Transverse colon (tissue), 4 donors: ENCODE results near the gene CDKAL1. TPM values are rescaled to one million over a fixed set of nuclear protein-coding genes. Genes with fewer than 3 reads are reported as not detected.

ENCODE experiments used
- DNase-seq: peaks from one replicate; pipeline ENCODE4 v3.0.0-alpha.2; 2019
- H3K27ac ChIP-seq, 4 donors: fragments of 200-600 bp; sonication (generic); 2 replicates each; pipeline ENCODE4 v1.5.1; 2016 to 2018; ENCODE audit warnings: inconsistent platforms in 4 of 4
- H3K27me3 ChIP-seq: fragments of 200-600 bp; sonication (generic); 2 replicates; pipeline ENCODE4 v1.5.1; 2017; ENCODE audit warnings: inconsistent platforms
- H3K36me3 ChIP-seq, 4 donors: fragments of 200-600 bp; sonication (generic); 2 replicates each; pipeline ENCODE4 v1.5.1; 2017 to 2019; ENCODE audit warnings: inconsistent platforms in 4 of 4
- H3K4me1 ChIP-seq, 4 donors: fragments of 200-600 bp; sonication (generic); 2 replicates each; pipeline ENCODE4 v1.5.1; 2017 to 2020; ENCODE audit warnings: inconsistent platforms in 4 of 4
- H3K4me3 ChIP-seq, 4 donors: fragments of 200-600 bp; sonication (generic); 1 replicate in 1 of 4; 2 replicates in 3 of 4; pipeline versions ENCODE4 v1.5.1 to v1.6.1; 2017 to 2019; ENCODE audit warnings: inconsistent platforms in 4 of 4
- H3K9me3 ChIP-seq, 2 donors: fragments of 200-600 bp; sonication (generic); 2 replicates each; pipeline ENCODE4 v1.5.1; 2017 to 2019; ENCODE audit warnings: inconsistent platforms in 2 of 2
- EP300 ChIP-seq: sonication (generic); formaldehyde crosslinking; IDR thresholded peaks from one replicate; pipeline ENCODE4 v1.6.1; 2017; ENCODE audit warnings: antibody characterized with exemption, low read depth
- POLR2A ChIP-seq: fragments of 450-650 bp; IDR thresholded peaks from one replicate; pipeline ENCODE4 v1.6.1; 2016; ENCODE audit warnings: antibody characterized with exemption, mild to moderate bottlenecking, moderate library complexity
- POLR2AphosphoS5 ChIP-seq, 3 donors: sonication (generic); formaldehyde crosslinking; IDR thresholded peaks; one replicate each; pipeline ENCODE4 v1.6.1; 2016; ENCODE audit warnings: antibody characterized with exemption in 3 of 3
- WGBS, 2 donors: methylation state at CpG; one replicate each; pipeline ENCODE4 v1.1.5; 2018; ENCODE audit warnings: low coverage in 1 of 2; 5-methylcytosine and 5-hydroxymethylcytosine counted together
- in situ Hi-C, 4 donors: fragments of 200-750 bp; cut with MboI; loops; one replicate each; pipeline versions ENCODE4 v1.15.0 to v1.15.1; 2017; ENCODE audit warnings: low sequenced_read_pairs in 3 of 4, low pct_ligation_motif_present in 1 of 4, low pct_unique_long_range_greater_than_20kb in 1 of 4
- intact Hi-C: fragments of 100-400 bp; cut with DNase I; formaldehyde crosslinking; loops from one replicate; pipeline ENCODE4 v1.15.1; 2023; ENCODE audit warnings: low total_unique reads
- total RNA-seq, 4 donors: library from RNA; depleted of rRNA; stranded (reverse); fragments of >200 nt; gene quantifications; one replicate each; pipeline ENCODE4 v1.1.0, GENCODE V29; 2016
- TF ChIP-seq, protein P1 (sequence below), 5 experiments: fragments of 200-600 bp in 3 of 5; fragments of 450-650 bp in 2 of 5; sonication (generic) in 3 of 5; IDR thresholded peaks; 1 replicate in 2 of 5; 2 replicates in 3 of 5; pipeline ENCODE4 v1.5.1; 2016 to 2017; ENCODE audit warnings: antibody characterized with exemption in 5 of 5, inconsistent platforms in 3 of 5, mild to moderate bottlenecking in 2 of 5, moderate library complexity in 1 of 5

CDKAL1 gene
- total RNA-seq, 4 donors from 2014 or later: 4.8 to 21.7 (median 12.5) TPM

DNA sequence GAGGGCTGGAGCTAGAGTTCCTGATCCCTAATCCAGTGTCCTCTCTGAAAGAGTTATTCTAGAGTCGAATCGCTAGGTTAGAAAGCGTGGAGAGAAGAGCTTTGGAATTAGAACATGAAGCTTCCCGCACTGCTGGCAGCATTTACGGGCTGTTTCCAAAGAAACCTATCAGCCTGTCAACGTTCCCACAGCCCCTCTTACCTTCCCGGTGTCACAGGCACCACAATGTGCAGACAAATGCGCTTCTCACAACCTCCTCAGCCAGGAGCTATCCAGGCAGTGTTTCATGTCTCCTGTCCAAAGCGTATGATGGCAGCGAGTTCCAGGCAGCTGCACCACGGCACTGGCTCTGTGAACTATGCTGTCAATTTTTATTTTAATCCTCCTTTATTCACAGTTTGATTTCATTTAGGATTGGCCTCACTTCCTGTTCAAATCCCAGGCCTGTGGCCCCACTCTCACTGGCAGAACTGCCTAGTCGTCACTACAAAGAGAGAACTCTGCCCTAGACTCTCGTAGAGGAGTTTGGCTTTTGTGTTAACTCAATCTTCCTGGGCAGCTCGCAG lies 736.5 kb downstream of the CDKAL1 start:
- no peak for DNase-seq
- H3K36me3 ChIP-seq: no peaks in the 10 kb centered on the region
- H3K4me3 ChIP-seq: no peak overlapping the region
- H3K9me3 ChIP-seq: no peaks in the 10 kb centered on the region
- H3K4me1 ChIP-seq: no peaks in the 10 kb centered on the region
- TF ChIP-seq, protein P1, sequence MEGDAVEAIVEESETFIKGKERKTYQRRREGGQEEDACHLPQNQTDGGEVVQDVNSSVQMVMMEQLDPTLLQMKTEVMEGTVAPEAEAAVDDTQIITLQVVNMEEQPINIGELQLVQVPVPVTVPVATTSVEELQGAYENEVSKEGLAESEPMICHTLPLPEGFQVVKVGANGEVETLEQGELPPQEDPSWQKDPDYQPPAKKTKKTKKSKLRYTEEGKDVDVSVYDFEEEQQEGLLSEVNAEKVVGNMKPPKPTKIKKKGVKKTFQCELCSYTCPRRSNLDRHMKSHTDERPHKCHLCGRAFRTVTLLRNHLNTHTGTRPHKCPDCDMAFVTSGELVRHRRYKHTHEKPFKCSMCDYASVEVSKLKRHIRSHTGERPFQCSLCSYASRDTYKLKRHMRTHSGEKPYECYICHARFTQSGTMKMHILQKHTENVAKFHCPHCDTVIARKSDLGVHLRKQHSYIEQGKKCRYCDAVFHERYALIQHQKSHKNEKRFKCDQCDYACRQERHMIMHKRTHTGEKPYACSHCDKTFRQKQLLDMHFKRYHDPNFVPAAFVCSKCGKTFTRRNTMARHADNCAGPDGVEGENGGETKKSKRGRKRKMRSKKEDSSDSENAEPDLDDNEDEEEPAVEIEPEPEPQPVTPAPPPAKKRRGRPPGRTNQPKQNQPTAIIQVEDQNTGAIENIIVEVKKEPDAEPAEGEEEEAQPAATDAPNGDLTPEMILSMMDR (IDR thresholded peaks at IDR 0.05): no peak
- TF ChIP-seq EP300 (no peak), POLR2A (no peak), POLR2AphosphoS5 (IDR thresholded peaks at IDR 0.05) (no peak)
- no peaks in the 10 kb centered on the region for H3K27me3 ChIP-seq
- H3K27ac ChIP-seq: no peak overlapping the region
- intact Hi-C loops (no loop called here), in situ Hi-C loops (no loop called here)
- 77 to 82% methylated on average over 12 to 14 of the region's 14 CpGs for WGBS, 2 donors

DNA sequence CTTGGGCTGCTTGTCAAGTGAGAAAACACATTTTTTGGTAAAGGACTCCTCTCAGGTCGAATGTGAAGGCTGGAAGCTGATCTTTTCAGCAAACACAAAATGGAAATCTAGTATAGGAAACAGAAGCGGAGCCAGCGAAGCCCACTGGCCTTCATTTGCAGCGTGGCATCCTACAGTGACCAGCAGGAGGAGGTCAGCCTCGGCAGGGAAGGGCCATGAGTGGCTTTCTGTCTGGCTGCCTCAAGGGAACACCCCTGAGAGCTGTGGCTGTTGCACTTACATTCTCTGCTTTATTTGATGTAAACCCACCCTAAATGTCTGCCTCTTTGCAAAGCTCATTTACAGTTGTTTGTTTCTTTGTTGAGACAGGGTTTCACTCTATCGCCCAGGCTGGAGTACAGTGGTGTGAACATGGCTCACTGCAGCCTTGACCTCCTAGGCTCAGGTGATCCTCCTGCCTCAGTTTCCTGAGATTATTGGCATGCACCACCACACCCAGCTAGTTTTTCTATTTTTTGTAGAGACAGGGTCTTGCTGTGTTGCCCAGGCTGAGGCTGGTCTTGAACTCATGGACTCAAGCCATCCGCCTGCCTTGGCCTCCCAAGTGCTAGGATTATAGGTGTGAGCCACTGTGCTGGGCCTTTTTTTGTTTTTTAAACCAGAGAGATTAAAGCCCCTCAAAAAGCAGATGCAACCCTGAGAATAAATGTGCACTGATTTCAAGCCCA lies 737.3 kb downstream of the CDKAL1 start:
- TF ChIP-seq, protein P1 (IDR thresholded peaks at IDR 0.05): no peak
- TF ChIP-seq POLR2AphosphoS5 (IDR thresholded peaks at IDR 0.05): no peak
- TF ChIP-seq POLR2A: no peak
- TF ChIP-seq EP300: no peak
- 92% methylated on average over 7 of the region's 7 CpGs; no CpG with 5 or more reads in 1 of the 2 donors for WGBS, 2 donors
- intact Hi-C loops: no loop called here

DNA sequence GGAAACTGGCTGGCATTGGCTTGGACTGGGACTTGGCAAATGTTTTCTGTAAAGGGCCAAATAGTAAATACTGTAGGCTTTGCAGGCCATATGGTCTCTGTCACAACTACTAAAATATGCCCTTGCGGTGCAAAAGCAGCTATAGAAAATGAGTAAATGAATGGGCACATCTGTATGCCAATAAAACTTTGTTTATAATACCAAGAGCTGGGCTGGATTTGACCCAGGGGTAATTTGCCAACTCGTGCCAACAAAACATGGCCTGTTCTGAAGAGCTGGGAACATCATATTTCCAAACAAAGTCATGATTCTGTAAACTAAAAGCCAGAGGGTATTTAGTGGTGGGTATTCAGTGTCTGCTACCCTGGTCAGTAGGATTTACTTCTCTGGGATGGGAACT lies 739.2 kb downstream of the CDKAL1 start:
- Histone ChIP-seq H3K9me3 (no peaks in the 10 kb centered on the region), H3K36me3 (no peaks in the 10 kb centered on the region), H3K27me3 (no peaks in the 10 kb centered on the region), H3K4me3 (no peak overlapping the region), H3K27ac (no peak overlapping the region), H3K4me1 (no peaks in the 10 kb centered on the region)
- DNase-seq: no peak
- intact Hi-C loops (no loop called here), in situ Hi-C loops (no loop called here)
- WGBS, 2 donors: 54 to 83% methylated on average over 2 of the region's 2 CpGs
- no peak for TF ChIP-seq EP300
- TF ChIP-seq POLR2AphosphoS5 (IDR thresholded peaks at IDR 0.05): no peak
- TF ChIP-seq, protein P1 (IDR thresholded peaks at IDR 0.05): no peak
- no peak for TF ChIP-seq POLR2A

More for the DNA sequence above, 737.3 kb downstream of the CDKAL1 start:
- no peak for DNase-seq
- Histone ChIP-seq H3K36me3 (no peaks in the 10 kb centered on the region), H3K4me1 (no peaks in the 10 kb centered on the region), H3K9me3 (no peaks in the 10 kb centered on the region), H3K27me3 (no peaks in the 10 kb centered on the region), H3K4me3 (no peak overlapping the region), H3K27ac (no peak overlapping the region)
- in situ Hi-C loops: no loop called here

DNA sequence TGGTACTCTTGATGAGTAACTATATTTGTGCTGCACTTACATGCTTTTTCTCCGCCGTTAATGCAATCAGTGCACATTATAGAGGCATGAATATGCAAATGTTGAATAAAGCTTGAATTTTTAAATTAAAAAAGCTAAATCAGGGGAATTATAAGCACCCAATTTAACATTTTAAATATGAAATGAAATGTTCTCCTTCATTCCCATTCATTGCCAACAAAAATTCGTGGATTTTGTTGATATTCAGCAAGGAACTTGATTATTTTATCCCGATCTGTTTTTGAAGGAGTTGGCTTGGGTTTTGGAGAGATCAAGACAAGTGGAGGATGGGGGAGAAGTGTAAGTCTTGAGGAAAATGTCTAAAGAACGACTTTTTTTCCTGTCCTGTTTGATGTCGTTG lies 740.6 kb downstream of the CDKAL1 start:
- H3K27ac ChIP-seq: no peak overlapping the region
- H3K9me3 ChIP-seq: no peaks in the 10 kb centered on the region
- H3K36me3 ChIP-seq: no peaks in the 10 kb centered on the region
- no peaks in the 10 kb centered on the region for H3K4me1 ChIP-seq
- H3K4me3 ChIP-seq: no peak overlapping the region
- in situ Hi-C loops (no loop called here), intact Hi-C loops (no loop called here)
- no peaks in the 10 kb centered on the region for H3K27me3 ChIP-seq
- no peak for TF ChIP-seq POLR2AphosphoS5 (IDR thresholded peaks at IDR 0.05)
- no peak for TF ChIP-seq POLR2A
- TF ChIP-seq EP300: no peak
- TF ChIP-seq, protein P1 (IDR thresholded peaks at IDR 0.05): no peak
- 70 to 85% methylated on average over 5 to 6 of the region's 6 CpGs for WGBS, 2 donors
- DNase-seq: no peak
